ENCODE measurements around the gene CDA.

GRCh38 chr1:20588634-20589225 lies at the start of gene CDA:
- no peak for TF ChIP-seq POLR2A (IDR thresholded peaks at IDR 0.05)
- no peak for TF ChIP-seq CTCF (IDR thresholded peaks at IDR 0.05)
